GM21576 (cell line): ENCODE data around the gene ACOXL.
A peak's percentile ranks its signal among the peaks of the same experiment; 100 is the strongest.

Experiments
- ATAC-seq: cut with Tn5 transposase; IDR thresholded peaks from one replicate; pipeline ENCODE4 v1.9.1; 2021; ENCODE audit warnings: mild to moderate bottlenecking, moderate library complexity; ENCODE audit not compliant: unreplicated experiment

The ACOXL gene

DNA sequence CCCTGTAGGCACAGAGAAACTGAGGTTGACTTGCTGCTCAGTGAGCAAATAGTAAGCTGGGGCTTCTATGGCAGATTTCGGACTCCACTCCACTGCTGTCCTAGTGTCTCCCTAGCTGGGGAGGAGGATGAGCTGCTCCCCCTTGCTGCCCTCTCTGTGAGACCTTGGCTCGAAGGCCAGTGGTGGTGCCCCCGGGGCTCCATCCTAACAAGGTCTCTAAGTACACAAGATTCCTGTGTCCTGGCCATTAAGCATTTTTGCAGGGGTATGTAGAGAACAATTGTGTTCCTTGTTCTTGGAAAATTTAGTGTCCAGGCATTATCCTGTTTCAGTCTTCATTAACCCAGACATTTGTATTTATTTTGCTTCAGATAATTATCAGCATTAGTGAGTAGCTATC is 367.0 kb downstream of the ACOXL start:
- ATAC-seq: no peak

DNA sequence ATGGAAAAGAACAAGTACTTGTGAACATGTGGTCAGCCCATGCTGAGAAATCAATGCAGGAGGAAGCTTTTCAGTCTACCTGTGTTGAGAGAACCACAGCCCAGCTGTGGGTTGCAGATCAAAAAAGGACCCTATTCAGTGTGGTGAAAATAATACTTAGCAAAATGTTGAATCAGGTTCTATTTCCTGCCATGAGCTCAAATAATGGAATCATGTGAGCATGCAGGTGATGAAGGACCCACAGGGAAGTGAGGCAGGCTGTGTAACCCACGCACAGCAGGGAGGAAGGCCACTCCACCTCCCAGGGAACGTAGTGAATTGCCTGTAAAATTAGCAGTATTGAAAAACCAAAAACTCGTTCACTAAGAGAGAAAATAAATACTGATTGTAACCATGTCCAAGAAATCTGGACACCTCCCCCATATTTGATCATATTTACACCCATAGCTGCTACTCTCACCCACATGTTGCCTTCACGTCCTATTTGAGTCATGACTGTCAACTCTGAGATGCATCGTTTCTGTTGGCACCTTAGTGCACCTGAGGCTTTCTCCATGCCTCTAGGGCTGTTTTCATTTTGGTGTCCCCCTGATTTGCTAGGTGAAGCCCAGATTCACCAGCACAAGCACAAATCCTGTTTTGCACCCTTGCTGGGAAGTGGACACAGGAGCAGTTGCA is 367.9 kb downstream of the ACOXL start:
- peak; percentile 24 for ATAC-seq

DNA sequence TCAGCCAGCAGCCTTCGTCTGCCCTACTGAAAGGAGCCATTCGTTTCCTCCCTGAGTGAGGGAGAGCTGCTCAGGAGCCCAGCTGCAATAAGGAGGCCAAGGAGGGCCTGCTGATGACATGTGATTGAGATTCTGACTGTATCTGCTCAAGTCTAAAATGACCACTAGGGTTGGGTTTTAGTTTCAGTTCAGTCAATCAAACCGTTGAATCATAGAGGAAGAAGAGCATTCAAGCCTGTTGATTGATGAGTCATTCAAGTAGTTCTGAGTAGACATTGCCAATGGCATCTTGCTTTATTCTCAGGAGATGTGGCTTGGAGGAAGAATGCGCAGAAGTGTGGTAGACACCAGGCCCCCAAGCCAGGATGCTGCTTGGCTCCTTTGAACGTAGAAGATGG is 368.4 kb downstream of the ACOXL start:
- peak; percentile 80 for ATAC-seq

DNA sequence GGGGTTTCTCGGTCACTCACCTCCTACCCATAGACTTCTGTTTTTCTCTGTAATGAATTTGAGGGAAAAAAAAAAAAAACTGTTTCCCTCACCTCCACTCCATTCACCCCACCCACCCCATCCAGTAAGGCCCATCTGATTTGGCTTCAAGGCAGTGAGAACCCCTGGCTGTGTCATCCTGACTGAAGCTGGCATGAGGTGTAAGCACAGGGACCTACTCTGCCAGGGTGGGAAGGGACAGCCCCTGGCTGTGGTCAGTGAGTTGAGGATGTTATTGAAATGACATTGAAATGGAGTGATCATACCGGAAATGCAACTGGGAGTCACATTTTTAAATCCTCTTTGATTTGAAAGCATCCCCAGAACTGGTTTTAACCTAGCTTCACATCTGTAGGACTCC is 369.2 kb downstream of the ACOXL start:
- ATAC-seq: no peak

DNA sequence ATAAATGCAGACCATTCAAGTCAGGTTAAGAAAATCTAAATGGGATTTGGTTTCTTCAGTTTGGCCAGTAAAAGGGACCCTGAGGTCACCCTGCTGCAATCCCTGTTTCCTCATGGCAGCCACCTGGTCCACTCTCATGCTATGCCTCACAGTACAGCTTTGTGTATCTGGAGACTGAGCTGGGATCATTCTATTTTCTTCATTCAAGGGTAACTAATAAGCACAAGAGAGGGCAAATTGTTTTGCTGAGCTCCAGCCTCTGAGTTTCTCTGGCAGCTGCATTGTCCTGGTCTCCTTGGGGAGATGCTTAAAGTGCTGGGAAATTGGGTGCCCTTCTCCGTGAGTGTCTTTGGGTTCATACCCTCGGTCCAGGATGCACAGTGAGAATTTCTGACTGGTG is 369.8 kb downstream of the ACOXL start:
- ATAC-seq: no peak

DNA sequence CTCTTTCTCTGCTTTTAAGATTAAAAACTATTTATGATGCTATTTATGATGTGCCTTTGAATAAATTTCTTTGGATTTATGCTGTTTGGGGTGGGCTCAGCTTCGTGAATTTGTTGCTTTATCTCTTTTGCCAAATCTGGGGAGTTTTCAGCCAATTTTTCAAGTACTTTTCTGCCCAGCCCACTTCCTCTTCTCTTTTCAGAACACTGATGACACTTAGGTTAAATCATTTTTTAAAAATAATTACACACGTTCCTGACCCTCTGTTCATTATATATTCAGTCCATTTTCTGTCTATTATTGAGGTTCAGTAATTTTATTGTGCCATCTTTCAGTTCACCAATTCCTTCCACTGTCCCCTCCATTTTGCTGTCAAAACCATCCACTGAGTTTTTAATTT is 373.6 kb downstream of the ACOXL start:
- no peak for ATAC-seq

DNA sequence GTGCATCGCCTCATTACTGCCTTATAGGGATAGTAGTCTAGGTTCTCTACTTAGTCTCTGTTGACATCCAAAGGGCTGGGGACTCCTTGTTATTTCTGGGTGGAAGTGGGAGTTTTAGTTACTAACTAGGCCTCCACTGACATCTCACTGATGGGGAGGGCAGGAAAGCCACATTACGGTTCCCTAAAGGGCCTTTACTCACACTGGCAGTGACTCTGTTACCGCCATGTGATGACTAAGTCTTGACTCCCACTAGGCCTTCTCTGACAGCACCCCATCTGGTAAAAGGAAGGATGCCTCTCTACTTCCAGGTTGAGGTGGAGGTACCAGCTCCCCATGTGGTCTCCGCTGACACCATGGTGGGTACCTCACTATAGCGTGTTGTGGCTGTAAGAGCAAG is 374.3 kb downstream of the ACOXL start:
- ATAC-seq: no peak

DNA sequence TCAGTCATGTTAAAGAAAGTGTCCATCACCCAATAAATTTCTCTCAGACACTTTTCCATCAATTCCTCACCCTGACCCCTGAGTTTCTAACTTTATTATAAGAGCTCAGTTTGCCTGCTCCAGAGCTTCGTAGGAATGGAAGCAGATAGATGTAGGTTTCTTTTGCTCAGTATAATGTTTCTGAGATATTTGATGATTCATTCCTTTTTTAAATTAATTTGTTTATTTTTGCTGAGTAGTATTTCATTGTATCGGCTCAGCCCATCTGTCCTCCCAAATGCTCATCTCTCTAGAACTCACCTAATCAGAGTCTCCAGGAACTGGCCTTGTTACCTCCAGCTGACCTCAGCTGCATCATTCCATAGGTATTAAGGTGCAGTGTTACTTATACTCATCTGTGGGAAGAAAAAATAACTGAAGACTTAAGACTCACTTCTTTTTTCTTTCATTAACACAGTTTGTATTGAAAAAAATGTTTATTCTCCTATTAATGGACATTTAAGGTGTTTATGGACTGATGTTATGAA is 376.4 kb downstream of the ACOXL start:
- ATAC-seq: no peak

DNA sequence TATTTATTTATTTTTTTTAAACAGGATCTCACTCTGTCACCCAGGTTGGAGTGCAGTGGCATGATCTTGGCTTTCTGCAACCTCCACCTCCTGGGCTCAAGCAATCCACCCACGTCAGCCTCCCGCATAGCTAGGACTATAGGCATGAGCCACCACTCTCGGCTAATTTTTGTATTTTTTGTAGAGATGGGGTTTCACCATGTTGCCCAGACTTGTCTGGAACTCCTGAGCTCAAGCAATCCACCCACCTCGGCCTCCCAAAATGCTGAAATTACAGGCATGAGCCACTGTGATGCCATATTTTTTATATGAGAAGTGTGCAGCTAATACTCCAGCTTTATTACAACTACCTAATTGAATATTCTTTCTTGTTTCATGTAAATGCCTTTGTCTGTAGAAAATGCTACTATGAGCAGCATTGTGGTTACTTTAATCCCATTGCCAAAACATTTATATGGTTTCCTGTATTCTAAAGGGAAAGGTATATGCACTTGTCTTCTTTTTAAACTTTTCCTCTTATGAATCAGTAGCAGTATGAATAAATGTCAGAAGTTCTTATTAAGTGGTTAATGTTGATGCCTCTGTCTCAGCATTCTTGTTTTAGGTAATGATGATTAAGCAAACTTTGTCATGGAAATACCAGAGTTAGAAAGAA is 378.9 kb downstream of the ACOXL start:
- ATAC-seq: no peak

DNA sequence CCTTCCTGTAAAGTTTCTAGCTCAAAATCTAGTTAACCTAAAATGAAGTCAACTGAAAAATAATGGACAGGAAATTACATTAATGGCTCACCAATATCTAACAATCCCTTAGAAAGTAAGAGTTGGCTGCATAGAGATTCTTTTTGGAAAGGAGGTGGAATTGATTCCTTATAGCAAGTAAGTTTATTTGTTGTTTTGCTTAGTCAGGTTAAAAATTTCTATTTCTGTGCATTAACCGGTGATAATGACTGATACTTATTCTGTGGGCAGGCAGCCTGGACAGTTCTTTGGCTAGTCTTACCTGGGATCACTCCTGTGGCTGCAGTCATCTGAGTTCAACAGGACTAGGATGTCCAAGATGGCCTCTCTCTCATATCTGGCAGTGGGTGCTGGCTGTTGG is 381.5 kb downstream of the ACOXL start:
- no peak for ATAC-seq

DNA sequence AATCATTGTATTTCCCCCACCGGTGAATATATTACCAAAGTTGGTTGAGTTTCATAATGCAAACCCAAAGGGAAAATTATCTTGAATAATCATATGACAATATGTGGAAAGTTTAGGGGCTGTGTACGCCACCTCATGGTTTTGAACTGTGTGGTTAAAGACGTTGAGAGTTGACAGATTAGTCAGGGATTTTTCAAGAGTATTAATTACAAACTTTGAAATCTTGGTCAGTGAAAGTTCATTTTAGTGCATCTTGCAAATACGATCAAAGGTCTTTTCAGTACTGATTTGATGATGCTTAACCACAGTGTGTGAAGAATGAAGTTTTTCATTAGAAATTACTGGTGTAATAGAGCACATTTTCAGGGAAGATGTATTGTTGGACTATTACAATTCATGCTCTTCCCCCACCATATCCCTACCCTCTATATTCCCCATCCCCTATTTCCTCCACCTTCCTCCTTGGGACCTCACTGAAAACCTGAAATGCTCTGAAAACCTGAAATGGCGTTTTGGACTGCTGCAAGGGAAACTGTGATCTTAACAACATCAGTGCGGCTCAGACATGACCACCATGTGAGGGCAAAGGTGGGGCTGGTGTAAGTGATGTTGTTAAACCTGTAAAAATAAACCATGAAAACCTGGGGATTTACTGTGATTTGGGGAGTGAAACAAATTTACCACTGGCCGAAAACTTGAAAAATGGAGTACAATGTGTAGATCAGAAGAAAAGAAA is 383.8 kb downstream of the ACOXL start:
- no peak for ATAC-seq

DNA sequence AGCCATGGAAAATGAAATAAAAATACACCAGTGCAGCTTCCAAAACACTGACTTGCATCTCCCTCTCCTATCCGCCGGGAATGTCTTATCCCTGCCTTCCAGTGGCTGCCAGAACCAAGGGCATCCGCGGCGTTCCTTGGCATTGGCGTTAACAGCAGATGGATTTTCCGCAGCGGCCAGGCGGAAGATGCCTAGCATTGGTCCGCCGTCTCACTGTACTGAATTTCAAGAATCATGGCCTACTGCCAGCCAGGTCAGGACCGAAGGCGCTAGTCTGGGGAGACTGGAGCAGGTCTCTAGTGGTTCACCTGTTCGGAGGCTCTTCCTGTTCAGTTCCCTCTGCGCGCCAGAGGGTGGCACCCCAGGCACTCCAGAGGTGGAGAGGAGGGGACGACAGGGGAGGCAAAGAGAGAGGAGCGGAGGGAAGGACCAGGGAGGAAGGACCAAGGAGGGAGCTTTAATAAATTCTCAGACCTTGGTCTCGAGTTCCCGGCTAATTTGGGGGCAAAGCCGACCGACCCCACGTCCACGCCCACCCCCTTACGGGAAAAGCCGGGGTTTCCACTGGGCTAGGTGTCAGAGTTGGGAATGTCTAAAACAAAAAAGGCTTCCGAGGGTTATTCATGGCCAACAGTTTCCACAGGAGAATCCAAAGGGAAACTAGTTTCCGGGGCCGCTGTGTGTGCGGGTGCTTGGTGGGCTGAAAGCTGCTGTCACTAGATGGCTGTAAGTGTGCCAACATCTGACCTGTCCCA is 384.6 kb downstream of the ACOXL start:
- ATAC-seq: no peak

DNA sequence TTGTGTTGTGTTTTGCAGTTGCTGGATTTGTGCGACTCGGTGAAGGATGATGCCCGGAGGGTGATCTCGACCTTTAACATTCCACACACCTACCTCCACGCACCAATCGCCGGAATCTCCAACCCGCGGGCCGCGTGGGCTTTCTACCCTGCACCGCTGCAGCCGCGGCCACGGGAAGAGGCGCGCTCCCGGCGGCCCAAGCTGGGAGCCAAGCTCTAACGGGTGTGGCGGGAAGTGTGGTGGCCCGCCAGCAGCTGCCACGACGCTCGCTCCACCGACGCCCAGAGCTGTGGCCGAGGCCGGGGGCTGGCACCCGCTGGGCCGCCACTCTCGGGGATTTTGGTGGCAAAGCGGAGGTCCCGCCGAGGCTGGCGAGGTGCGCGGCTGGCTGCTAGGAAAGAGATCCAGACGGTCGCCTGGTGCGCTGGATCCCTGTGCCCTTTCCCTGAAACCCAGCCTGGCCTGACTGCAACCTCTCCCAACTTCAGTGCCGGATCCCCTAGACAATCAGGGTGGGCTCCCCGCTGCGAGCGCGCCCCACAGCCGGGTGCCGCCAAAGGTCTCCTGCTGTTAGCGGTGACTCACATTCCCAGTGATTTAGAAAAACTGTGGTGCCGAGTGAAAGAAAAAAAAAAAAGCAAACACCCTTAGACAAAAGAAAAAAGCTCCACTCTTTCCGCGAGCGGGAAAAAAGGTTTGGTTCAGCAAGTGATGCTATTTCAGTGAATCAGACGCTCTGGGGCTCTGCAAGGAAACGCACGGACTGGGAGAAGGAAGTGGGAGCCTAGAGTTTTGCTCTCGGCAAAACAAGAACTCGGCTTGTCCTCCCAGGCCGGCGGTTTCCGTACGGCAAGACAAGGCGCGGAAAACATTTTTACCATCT is 385.5 kb downstream of the ACOXL start:
- ATAC-seq: no peak

DNA sequence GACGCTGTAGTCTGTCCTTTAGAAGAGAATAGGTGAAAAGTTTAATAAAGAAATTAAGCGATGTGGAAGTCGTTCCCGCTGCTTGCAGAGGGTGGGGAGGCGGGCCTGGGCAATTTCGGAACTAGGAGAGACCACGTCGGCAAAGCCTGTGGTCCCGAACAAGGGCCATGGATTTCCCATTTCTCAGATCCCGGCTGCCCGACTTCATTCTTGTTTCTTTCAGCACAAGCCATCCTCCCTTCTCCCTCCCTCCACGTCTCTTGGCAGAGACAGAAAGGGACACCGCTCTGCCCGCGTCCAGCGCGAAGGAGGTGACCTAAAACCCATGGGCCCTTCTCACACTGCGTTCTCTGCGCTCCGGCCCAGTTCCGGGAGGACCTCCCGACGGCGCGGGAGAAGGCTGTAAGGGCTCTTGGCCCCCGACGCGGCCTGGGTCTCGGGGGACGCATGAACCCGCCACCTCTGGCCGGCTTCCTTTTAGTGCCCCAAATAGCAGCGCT is 386.2 kb downstream of the ACOXL start:
- ATAC-seq: no peak

DNA sequence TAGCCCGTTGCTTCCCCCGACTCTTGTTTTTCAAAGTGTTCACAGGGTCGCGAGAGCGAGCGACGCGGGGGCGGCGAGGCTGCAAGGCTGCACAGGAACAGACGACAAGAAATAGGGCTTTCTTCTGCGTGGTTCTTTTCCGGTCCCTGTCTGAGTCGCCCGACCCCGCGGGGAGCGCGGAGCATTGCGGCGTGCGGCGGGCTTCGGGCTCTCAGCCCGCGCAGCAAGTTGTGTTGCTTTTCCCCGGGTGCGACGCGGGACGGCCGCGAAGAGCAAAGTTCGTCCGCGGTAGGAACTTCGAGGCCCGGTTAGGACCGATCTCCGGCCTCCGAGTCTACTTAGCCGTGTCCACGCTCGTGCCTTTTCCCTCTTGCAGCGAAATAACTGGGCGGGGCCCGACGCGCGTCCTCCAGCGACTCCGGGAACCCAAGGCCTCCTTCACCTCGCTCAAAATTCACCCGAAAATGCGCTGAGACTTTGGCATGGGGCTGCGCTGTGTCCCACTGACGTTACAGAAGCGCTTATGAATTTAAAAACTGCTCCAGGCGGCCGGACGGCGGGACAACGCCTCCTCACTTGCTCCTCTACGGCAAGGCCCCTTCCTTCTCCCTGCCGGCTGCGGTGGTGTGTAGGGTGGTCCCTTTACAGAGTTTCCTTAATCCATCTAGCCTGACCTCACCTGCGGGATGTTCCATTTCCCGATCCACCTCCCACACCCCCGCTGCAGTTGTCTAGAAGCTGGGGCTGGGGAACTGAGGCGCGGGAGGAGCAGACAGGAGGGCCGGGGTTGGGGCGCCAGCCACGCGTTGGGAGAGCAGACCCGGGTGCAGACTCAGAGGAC is 386.8 kb downstream of the ACOXL start:
- no peak for ATAC-seq

DNA sequence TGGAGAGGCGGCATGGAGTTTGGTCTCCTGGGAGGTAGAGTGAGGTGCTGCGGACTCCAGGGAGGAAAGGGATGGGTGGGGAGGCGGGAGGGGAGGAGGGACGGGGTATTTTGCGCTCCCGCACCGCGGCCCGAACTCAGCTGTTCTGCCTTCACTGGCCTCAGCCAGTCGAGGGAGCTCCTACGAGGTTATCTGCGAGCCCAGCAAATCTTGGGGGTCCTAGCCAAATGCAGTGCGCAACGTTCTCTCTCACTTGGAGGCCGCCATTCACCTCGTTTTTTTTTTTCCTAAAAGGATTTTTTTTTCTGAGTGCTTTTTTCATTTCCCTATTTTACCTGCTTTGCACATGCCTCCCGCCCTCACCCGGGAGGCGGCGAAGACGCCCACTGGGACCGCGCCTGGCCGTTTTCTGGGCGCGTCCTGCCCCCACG is 387.5 kb downstream of the ACOXL start:
- no peak for ATAC-seq

DNA sequence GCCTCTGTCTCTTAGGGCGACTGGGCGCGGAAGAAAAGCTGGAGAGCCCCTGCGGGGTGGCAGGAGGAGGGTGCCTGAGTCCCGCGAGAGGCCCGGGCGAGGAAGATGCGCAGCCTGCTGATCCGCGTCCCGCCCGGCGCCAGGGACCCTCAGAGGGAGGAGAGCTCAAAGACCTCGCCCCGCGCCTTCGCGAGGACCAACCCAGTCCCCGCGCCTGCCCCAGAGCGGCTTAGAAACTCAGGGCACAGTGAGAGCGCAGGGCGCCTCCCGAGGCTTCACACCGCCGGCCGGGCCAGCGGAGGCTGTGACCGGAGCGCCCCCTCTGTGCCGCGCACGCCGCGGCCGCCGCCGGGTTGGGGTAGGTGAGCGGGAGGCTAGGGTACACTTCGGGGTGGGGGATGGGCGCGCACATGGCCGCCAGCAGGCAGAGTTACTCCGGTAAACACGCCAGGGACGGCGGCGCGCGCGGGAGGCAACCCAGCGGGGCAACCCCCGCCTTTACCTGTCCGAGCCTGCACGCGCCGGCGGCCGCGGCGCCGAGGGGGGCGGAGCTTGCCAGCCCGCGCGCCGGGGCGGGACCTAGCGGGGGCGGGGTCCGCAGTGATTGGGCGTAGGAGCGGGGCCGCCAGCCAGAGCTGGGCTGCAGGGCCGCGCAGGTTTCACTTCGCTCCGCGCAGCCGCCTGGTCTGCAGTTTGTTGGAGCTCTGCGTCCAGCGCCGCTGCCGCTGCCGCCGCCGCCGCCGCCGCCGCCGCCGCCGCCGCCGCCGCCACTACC is 388.1 kb downstream of the ACOXL start, which contains the start of gene BCL2L11:
TSS of gene BCL2L11 (plus strand) at position 662 of the 775 bp plus-strand sequence. CDS start 2,832 bp downstream, outside the sequence.
- peak; percentile 60 for ATAC-seq
